ENCODE measurements around the gene RAB31.
A peak's percentile ranks its signal among the peaks of the same experiment; 100 is the strongest.

RAB31 gene

GRCh38 chr18:9737472-9738121 lies 29.5 kb downstream of the RAB31 start:
- Histone ChIP-seq H3K4me3 (ENCODE audit: low read length in 2 of 2) (no peak overlapping the region), H3K79me1 (ENCODE audit: low read depth, low read length) (no peaks in the 10 kb centered on the region), H3K27me3 (ENCODE audit: control insufficient read depth in 3 of 3, insufficient read depth in 3 of 3, low read depth in 1 of 3, low read length in 3 of 3) (no peaks in the 10 kb centered on the region), H3K9me3 (replicated peaks in 1 of 2; ENCODE audit: control insufficient read depth in 2 of 2, insufficient read depth in 1 of 2, low read depth in 1 of 2, low read length in 2 of 2) (no peaks in the 10 kb centered on the region), H3K27ac (replicated peaks; ENCODE audit: low read length) (no peak overlapping the region), H2BK12ac (ENCODE audit: low read length) (no peak overlapping the region), H2BK5ac (ENCODE audit: low read length) (no peak overlapping the region), H3K18ac (ENCODE audit: low read length) (peak overlapping the region; percentile 48), H2AK5ac (ENCODE audit: low read depth, low read length) (peak overlapping the region; percentile 31), H3K9ac (ENCODE audit: low read depth, low read length, poor library complexity) (no peak overlapping the region), H3K14ac (ENCODE audit: low read length) (peak overlapping the region; percentile 58), H3K23ac (ENCODE audit: low read depth, low read length, poor library complexity) (no peak overlapping the region), H2BK15ac (ENCODE audit: low read length) (no peak overlapping the region), H3K4ac (ENCODE audit: low read length) (no peak overlapping the region), H4K8ac (ENCODE audit: low read depth, low read length) (no peak overlapping the region), H2BK120ac (ENCODE audit: low read depth, low read length) (no peak overlapping the region), H3K4me2 (ENCODE audit: insufficient read depth, low read length, poor library complexity, severe bottlenecking) (no peak overlapping the region), H2AFZ (ENCODE audit: low read length) (no peak overlapping the region), H4K91ac (ENCODE audit: low read depth, low read length, poor library complexity) (no peak overlapping the region), H3K4me1 (ENCODE audit: control insufficient read depth in 2 of 2, insufficient read depth in 1 of 2, low read depth in 1 of 2, low read length in 2 of 2) (peaks cover 22 to 34% of the 10 kb centered on the region in 2 donors), H3K36me3 (replicated peaks in 1 of 2; ENCODE audit: control insufficient read depth in 2 of 2, insufficient read depth in 2 of 2, low read length in 2 of 2) (peaks cover 0 to 6% of the 10 kb centered on the region in 2 donors)
- DNase-seq (ENCODE audit: low spot score), result no peak
- no CpG with 5 or more reads among the region's 13 CpGs for WGBS, 2 donors (ENCODE audit: extremely low coverage in 2 of 2, insufficient read length in 2 of 2, insufficient replicate concordance in 1 of 2)

GRCh38 chr18:9738266-9738969 lies 30.3 kb downstream of the RAB31 start:
- Histone ChIP-seq H3K9ac (ENCODE audit: low read depth, low read length, poor library complexity) (no peak overlapping the region), H3K79me1 (ENCODE audit: low read depth, low read length) (no peaks in the 10 kb centered on the region), H3K14ac (ENCODE audit: low read length) (no peak overlapping the region), H3K36me3 (replicated peaks in 1 of 2; ENCODE audit: control insufficient read depth in 2 of 2, insufficient read depth in 2 of 2, low read length in 2 of 2) (no peaks in the 10 kb centered on the region), H3K4me1 (ENCODE audit: control insufficient read depth in 2 of 2, insufficient read depth in 1 of 2, low read depth in 1 of 2, low read length in 2 of 2) (peaks cover 20 to 39% of the 10 kb centered on the region in 2 donors), H3K9me3 (replicated peaks in 1 of 2; ENCODE audit: control insufficient read depth in 2 of 2, insufficient read depth in 1 of 2, low read depth in 1 of 2, low read length in 2 of 2) (no peaks in the 10 kb centered on the region), H2BK120ac (ENCODE audit: low read depth, low read length) (no peak overlapping the region), H2BK5ac (ENCODE audit: low read length) (no peak overlapping the region), H2AK5ac (ENCODE audit: low read depth, low read length) (peak overlapping the region; percentile 31), H3K27ac (replicated peaks; ENCODE audit: low read length) (no peak overlapping the region), H3K18ac (ENCODE audit: low read length) (no peak overlapping the region), H2AFZ (ENCODE audit: low read length) (no peak overlapping the region), H4K91ac (ENCODE audit: low read depth, low read length, poor library complexity) (no peak overlapping the region), H3K4ac (ENCODE audit: low read length) (no peak overlapping the region), H3K4me3 (ENCODE audit: low read length in 2 of 2) (no peak overlapping the region), H3K23ac (ENCODE audit: low read depth, low read length, poor library complexity) (no peak overlapping the region), H2BK12ac (ENCODE audit: low read length) (no peak overlapping the region), H3K27me3 (ENCODE audit: control insufficient read depth in 3 of 3, insufficient read depth in 3 of 3, low read depth in 1 of 3, low read length in 3 of 3) (no peaks in the 10 kb centered on the region), H3K4me2 (ENCODE audit: insufficient read depth, low read length, poor library complexity, severe bottlenecking) (no peak overlapping the region), H4K8ac (ENCODE audit: low read depth, low read length) (no peak overlapping the region), H2BK15ac (ENCODE audit: low read length) (no peak overlapping the region)
- DNase-seq (ENCODE audit: low spot score), result no peak
- no CpG with 5 or more reads among the region's 8 CpGs for WGBS, 2 donors (ENCODE audit: extremely low coverage in 2 of 2, insufficient read length in 2 of 2, insufficient replicate concordance in 1 of 2)

- H3K14ac ChIP-seq (ENCODE audit: low read length), result no peak overlapping the region
- no peak overlapping the region for H3K4me2 ChIP-seq (ENCODE audit: insufficient read depth, low read length, poor library complexity, severe bottlenecking)
- no peak overlapping the region for H2BK120ac ChIP-seq (ENCODE audit: low read depth, low read length)
- no peak overlapping the region for H3K18ac ChIP-seq (ENCODE audit: low read length)
- H3K4me3 ChIP-seq (ENCODE audit: low read length in 2 of 2), result no peak overlapping the region
- H2BK12ac ChIP-seq (ENCODE audit: low read length), result no peak overlapping the region
- no peak for DNase-seq (ENCODE audit: low spot score)
- no peak overlapping the region for H2BK15ac ChIP-seq (ENCODE audit: low read length)
- H3K4ac ChIP-seq (ENCODE audit: low read length), result no peak overlapping the region
- no peak overlapping the region for H3K9ac ChIP-seq (ENCODE audit: low read depth, low read length, poor library complexity)
- H3K27ac ChIP-seq (replicated peaks; ENCODE audit: low read length), result no peak overlapping the region
- H3K4me1 ChIP-seq (ENCODE audit: control insufficient read depth in 2 of 2, insufficient read depth in 1 of 2, low read depth in 1 of 2, low read length in 2 of 2), result peaks cover 15 to 37% of the 10 kb centered on the region in 2 donors
- no peaks in the 10 kb centered on the region for H3K79me1 ChIP-seq (ENCODE audit: low read depth, low read length)
- H2BK5ac ChIP-seq (ENCODE audit: low read length), result no peak overlapping the region
- WGBS, 2 donors (ENCODE audit: extremely low coverage in 2 of 2, insufficient read length in 2 of 2, insufficient replicate concordance in 1 of 2), result no CpG with 5 or more reads among the region's 1 CpG
- H3K23ac ChIP-seq (ENCODE audit: low read depth, low read length, poor library complexity), result no peak overlapping the region
- no peaks in the 10 kb centered on the region for H3K36me3 ChIP-seq (replicated peaks in 1 of 2; ENCODE audit: control insufficient read depth in 2 of 2, insufficient read depth in 2 of 2, low read length in 2 of 2)
- H3K27me3 ChIP-seq (ENCODE audit: control insufficient read depth in 3 of 3, insufficient read depth in 3 of 3, low read depth in 1 of 3, low read length in 3 of 3), result no peaks in the 10 kb centered on the region
- no peak overlapping the region for H4K8ac ChIP-seq (ENCODE audit: low read depth, low read length)
- no peak overlapping the region for H4K91ac ChIP-seq (ENCODE audit: low read depth, low read length, poor library complexity)
- no peak overlapping the region for H2AK5ac ChIP-seq (ENCODE audit: low read depth, low read length)
- no peak overlapping the region for H2AFZ ChIP-seq (ENCODE audit: low read length)
- no peaks in the 10 kb centered on the region for H3K9me3 ChIP-seq (replicated peaks in 1 of 2; ENCODE audit: control insufficient read depth in 2 of 2, insufficient read depth in 1 of 2, low read depth in 1 of 2, low read length in 2 of 2)
These were observed 31.4 kb downstream of the RAB31 start for GRCh38 chr18:9739516-9739915.

- no peak overlapping the region for H2BK15ac ChIP-seq (ENCODE audit: low read length)
- H3K4ac ChIP-seq (ENCODE audit: low read length), result no peak overlapping the region
- H3K14ac ChIP-seq (ENCODE audit: low read length), result no peak overlapping the region
- H2AK5ac ChIP-seq (ENCODE audit: low read depth, low read length), result no peak overlapping the region
- no peak overlapping the region for H2BK5ac ChIP-seq (ENCODE audit: low read length)
- H3K18ac ChIP-seq (ENCODE audit: low read length), result no peak overlapping the region
- no peak overlapping the region for H4K91ac ChIP-seq (ENCODE audit: low read depth, low read length, poor library complexity)
- no peak overlapping the region for H3K4me2 ChIP-seq (ENCODE audit: insufficient read depth, low read length, poor library complexity, severe bottlenecking)
- peaks cover 0 to 1% of the 10 kb centered on the region in 2 donors for H3K9me3 ChIP-seq (replicated peaks in 1 of 2; ENCODE audit: control insufficient read depth in 2 of 2, insufficient read depth in 1 of 2, low read depth in 1 of 2, low read length in 2 of 2)
- no peak overlapping the region for H2AFZ ChIP-seq (ENCODE audit: low read length)
- H2BK120ac ChIP-seq (ENCODE audit: low read depth, low read length), result no peak overlapping the region
- no peak overlapping the region for H3K27ac ChIP-seq (replicated peaks; ENCODE audit: low read length)
- no peaks in the 10 kb centered on the region for H3K36me3 ChIP-seq (replicated peaks in 1 of 2; ENCODE audit: control insufficient read depth in 2 of 2, insufficient read depth in 2 of 2, low read length in 2 of 2)
- no peaks in the 10 kb centered on the region for H3K79me1 ChIP-seq (ENCODE audit: low read depth, low read length)
- H3K9ac ChIP-seq (ENCODE audit: low read depth, low read length, poor library complexity), result no peak overlapping the region
- no peak overlapping the region for H2BK12ac ChIP-seq (ENCODE audit: low read length)
- WGBS, 2 donors (ENCODE audit: extremely low coverage in 2 of 2, insufficient read length in 2 of 2, insufficient replicate concordance in 1 of 2), result no CpG with 5 or more reads among the region's 5 CpGs
- DNase-seq (ENCODE audit: low spot score), result no peak
- H3K4me3 ChIP-seq (ENCODE audit: low read length in 2 of 2), result no peak overlapping the region
- no peaks in the 10 kb centered on the region for H3K27me3 ChIP-seq (ENCODE audit: control insufficient read depth in 3 of 3, insufficient read depth in 3 of 3, low read depth in 1 of 3, low read length in 3 of 3)
- H3K23ac ChIP-seq (ENCODE audit: low read depth, low read length, poor library complexity), result no peak overlapping the region
- no peak overlapping the region for H4K8ac ChIP-seq (ENCODE audit: low read depth, low read length)
- H3K4me1 ChIP-seq (ENCODE audit: control insufficient read depth in 2 of 2, insufficient read depth in 1 of 2, low read depth in 1 of 2, low read length in 2 of 2), result peaks cover 15 to 37% of the 10 kb centered on the region in 2 donors
These were observed 32.0 kb downstream of the RAB31 start for GRCh38 chr18:9740071-9740470.
